GM21526 (cell line): ENCODE data around the gene HAX1.
"Not testable (repeated sequence)": the region's sequence is repeated elsewhere in the genome, so short reads cannot be mapped to it uniquely, and the experiment has no call there.

Experiments used
- ATAC-seq: cut with Tn5 transposase; IDR thresholded peaks from one replicate; pipeline ENCODE4 v1.9.1; 2021; ENCODE audit warnings: moderate library complexity; ENCODE audit not compliant: unreplicated experiment, low FRiP score

The HAX1 gene

DNA sequence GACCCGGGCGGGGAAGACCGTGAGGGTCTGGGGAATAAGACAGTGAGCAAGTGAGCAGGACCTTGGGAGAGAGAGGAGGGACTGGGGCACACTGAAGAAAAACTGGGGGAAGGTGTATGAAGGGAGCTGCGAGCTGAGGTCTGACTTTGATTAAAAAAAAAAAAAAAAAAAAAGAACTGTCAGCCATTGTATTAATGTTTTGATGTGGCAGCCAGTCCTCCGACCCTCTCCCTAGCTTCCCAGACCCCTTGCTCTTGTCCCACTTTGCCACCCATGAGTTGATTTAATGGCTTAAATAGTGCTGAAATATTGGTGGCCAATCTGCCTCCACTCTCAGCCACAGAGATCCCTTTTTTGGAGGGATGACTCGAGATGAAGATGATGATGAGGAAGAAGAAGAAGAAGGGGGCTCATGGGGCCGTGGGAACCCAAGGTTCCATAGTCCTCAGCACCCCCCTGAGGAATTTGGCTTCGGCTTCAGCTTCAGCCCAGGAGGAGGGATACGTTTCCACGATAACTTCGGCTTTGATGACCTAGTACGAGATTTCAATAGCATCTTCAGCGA, 652 bp downstream of the HAX1 start:
- no peak for ATAC-seq

DNA sequence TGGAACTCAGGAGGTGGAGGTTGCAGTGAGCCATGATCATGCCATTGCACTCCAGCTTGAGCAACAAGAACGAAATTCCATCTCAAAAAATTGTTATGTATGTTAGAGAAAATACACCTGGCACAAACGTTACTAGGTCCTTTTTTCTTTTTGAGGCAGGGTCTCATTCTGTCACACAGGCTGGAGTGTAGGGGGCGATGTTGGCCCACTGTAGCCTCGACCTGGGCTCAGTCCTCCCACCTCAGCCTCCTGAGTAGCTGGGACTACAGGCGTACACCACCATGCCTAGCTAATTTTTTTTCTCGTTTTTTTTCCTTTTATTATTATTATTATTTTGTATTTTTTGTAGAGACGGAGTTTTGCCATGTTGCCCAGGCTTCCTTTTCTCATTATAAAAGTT, 4.4 kb downstream of the HAX1 start:
- no peak for ATAC-seq

DNA sequence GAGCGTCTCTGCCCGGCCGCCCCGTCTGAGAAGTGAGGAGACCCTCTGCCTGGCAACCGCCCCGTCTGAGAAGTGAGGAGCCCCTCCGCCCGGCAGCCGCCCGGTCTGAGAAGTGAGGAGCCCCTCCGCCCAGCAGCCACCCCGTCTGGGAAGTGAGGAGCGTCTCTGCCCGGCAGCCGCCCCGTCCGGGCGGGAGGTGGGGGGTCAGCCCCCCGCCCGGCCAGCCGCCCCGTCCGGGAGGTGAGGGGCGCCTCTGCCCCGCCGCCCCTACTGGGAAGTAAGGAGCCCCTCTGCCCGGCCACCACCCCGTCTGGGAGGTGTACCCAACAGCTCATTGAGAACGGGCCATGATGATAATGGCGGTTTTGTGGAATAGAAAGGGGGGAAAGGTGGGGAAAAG, 15.2 kb downstream of the HAX1 start:
- not testable (repeated sequence) for ATAC-seq

DNA sequence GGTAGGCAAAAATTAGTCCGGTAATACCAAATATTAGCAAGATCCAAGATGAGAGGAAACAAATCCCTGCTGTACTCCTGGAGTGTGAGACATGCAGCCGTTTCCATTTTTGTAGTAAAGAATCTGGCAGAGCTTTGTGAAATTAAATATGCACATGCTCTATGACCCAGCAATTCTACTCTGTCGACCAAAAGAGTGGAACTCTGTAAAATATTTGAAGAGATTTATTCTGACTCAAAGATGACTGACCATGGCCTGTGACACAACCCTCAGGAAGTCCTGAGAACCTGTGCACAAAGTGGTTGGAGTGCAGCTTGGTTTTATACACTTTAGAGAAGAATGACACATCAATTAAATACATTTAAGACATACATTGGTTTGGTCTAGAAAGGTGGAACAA, 16.2 kb downstream of the HAX1 start:
- no peak for ATAC-seq

DNA sequence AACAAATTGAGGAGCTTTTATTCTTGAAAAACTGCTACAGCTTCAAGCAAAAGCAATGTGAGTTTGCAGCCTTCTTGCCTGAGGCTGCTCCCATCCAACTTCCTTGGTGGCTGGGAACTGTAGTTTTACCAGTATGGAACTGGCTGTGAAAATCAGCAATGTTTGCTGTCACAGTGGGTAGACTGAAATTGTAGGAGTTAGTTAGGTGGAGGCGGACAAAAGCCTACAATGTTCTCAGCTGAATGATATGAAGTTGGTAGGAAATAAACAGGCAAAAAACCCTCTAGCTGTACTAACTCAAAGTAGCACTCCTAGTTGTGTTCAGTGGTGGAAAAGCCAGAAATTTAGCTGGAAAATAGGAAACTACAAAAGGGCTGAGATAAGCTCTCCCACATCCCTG, 18.5 kb downstream of the HAX1 start:
- ATAC-seq: no peak

DNA sequence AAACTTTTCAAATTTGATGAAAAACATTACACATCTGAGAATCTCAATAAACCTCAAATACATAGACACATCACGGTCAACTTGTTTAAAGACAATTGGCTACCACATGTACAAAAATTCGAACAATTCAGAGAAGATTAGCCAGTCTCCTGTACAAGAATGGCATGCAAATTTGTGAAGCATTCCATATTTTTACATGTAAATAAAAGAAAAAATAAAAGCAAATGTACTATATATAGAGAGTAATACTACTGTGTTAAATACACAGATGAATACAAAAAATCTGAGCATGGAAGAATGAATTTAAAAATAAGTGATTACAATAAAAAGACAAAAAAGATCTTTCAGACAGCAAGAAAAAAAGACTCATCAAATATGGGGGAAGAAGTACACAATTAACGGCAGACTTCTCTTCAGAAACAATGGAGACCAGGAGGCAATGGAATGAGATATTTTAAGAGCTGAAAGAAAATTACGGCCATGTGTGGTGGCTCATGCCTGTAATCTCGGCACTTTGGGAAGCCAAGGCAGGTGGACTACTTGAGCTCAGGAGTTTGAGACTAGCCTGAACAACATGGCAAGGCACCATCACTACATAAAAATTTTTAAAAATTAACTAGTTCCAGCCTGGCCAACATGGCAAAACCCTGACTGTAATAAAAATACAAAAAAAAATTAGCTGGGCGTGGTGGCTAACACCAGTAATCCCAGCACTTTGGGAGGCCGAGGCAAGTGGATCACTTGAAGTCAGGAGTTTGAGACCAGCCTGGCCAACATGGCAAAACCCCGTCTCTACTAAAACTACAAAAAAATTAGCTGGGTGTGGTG, 23.2 kb downstream of the HAX1 start:
- ATAC-seq: no peak

DNA sequence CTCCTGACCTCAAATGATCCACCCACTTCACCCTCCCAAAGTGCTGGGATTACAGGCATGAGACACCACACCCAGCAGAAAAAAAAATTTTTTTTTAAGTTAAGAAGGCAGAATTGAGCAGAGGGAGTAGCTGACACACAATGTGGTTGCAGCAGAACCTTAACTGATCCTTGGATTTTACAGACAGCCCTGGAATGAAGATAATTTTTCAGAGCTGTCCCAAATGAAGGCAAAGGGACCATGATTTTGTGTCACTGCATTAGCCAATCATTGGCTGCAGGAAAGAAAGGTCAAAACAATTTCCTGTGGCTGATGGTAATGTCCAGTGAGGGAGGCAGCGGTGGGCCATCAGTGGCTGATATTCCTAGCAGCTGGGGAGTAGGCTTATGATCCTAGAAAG, 29.2 kb downstream of the HAX1 start:
- no peak for ATAC-seq

DNA sequence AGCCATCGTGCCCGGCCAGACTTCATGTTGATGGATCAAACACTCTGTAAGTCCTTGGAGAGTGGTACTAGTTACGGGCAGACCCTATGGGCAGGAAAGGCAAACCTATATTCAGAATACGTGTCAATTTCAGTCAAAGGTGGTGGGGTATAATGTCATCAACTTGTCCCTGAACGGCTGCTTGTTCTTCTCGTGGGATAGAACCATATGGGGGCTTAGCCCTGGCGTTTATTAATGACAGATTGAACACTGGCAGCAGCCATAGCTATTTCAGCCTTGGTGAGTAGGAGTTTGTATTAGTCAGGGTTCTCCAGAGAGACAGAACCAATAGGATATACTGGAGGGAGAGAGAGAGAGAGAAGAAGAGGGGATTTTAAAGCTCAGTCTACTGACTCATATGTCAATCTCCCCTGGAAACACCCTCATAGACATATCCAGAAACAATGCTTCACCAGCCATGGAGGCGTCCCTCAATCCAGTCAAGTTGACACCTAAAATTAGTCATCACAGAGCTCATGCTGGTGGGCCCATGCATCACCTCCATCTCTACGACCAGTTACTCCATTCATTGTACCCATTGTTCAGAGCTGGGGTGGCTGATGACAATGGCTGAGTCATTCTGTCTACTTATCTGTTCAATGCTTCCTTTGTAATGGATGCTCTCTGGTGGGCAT, 32.4 kb downstream of the HAX1 start:
- ATAC-seq: no peak

DNA sequence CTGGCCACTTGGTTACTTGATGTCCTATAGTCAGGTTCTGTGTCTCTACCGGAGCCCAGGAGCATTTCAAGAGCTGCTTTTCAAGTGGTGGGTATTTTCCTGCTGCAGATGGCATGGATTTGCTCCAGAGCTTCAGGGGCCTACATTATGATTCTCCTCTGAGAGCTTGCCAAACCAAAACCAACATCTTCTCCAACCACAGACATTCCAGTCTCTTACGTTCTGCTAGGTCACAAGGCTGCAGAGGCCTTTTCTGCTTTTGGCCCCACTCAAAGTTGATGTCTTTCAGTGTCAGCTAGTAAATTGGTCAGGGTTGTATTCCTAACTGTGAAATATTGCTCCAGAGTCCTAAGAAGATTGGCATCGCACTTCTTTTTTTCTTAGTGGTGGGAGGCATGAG, 33.7 kb downstream of the HAX1 start:
- ATAC-seq: no peak

DNA sequence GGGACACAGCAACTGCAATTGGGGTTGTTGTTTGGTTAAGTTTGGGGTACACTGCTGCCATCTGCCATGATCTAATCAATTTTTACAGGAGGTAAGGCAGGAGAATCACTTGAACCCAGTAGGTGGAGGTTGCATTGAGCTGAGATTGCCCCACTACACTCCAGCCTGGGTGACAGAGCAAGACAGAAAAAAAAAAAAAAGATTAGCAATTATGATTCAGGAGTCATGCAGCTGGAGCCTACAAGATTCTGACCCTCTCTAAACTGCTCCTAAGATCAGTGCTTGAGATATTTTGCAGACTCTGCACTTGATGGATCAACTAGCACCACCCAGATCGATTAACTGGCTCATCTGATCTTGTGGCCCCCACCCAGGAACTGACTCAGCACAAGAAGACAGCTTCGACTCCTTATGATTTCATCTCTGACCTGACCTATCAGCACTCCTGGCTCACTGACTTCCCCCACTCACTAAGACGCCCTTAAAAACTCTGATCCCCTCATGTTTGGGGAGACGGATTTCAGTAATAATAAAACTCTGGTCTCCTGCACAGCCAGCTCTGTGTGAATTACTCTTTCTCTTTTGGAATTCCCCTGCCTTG, 35.3 kb downstream of the HAX1 start:
- not testable (repeated sequence) for ATAC-seq

DNA sequence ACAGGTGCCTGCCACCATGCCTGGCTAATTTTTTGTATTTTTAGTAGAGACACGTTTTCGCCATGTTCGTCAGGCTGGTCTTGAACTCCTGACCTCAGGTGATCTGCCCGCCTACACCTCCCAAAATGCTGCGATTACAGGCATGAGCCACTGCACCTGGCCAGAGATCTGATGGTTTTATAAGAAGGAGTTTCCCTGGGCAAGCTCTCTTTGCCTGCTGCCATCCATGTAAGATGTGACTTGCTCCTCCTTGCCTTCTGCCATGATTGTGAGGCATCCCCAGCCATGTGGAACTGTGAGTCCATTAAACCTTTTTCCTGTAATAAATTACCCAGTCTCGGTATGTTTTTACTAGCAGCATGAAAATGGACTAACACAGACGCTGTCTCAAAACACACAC, 36.7 kb downstream of the HAX1 start:
- not testable (repeated sequence) for ATAC-seq

DNA sequence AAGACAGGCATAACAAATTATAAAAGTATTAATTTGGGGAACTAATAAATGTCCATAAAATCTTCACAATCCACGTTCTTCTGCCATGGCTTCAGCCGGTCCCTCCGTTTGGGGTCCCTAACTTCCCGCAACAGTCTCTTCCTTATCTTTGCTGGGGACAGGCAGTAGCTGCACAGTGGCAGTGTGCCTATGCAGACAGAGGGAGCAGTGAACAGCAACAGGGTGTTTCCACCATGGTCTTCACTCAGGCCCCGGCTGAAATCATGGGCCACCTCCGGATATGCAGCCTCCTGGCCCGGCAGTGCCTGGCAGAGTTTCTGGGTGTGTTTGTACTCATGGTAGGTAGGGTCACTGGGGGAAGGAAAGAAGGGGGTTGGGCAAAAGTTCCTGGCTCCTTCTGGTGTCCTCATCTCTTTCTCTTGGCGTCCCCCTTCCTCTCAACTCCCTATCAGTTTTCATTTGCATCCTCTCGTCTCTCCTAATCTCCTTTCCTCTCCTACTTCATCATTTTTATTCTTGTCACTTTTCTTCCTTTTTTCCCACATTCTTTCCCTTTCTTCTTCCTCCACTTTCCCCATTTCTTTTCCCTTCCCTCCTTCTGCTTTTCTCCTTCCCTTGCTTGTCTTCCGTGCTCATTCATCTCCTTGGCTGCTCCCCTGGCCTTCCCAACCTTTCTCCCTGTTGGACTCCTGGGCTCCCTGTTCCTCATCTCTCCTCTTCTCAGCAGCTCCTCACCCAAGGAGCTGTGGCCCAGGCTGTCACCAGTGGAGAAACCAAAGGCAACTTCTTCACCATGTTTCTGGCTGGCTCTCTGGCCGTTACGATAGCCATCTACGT, 40.0 kb downstream of the HAX1 start:
- not testable (repeated sequence) for ATAC-seq

DNA sequence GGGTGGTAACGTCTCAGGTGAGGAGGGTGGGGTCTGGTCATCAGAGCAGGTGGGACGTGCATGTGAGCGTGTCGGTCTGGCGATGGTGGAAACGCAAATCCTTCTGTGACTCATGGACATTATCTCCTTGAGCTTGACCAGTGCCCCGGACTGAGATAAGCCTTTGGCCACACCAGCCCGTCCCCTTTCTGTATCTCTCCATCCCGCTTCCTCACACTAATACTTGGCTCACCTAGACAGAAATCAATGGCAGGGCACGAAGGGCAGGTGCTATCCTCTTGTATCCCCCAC, 40.6 kb downstream of the HAX1 start:
- ATAC-seq: no peak

DNA sequence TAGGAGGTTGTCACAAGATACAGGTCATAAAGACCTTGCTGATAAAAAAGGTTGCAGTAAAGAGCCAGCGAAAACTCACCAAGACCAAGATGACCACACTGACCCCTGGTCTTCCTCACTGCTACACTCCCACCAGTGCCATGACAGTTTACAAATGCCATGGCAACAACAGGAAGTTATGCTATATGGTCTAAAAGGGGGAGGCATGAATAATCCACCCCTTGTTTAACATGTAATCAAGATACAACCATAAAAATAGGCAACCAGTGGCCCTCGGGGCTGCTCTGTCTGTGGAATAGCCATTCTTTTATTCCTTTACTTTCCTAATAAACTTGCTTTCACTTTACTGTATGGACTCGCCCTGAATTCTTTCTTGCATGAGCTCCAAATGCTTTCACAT, 41.8 kb downstream of the HAX1 start:
- ATAC-seq: not testable (repeated sequence)

DNA sequence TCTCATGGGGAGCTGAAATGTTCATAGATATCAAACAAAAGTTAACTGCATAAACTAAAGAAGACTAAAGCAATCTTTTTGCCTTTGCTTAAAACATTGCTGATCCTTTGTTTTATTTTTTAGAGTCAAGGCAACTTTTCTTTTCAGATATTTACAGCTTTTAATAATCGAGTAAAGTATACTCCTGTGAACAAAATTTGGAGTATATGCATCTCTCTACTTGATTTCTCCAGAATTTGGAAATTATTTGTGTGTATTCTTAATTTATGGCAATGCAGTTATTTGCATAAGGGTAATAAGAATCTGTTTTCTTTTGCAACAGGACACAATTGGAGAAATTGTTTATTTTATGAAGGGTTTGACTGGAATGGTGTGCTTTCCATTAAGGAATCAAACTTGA, 44.3 kb downstream of the HAX1 start:
- ATAC-seq: no peak

DNA sequence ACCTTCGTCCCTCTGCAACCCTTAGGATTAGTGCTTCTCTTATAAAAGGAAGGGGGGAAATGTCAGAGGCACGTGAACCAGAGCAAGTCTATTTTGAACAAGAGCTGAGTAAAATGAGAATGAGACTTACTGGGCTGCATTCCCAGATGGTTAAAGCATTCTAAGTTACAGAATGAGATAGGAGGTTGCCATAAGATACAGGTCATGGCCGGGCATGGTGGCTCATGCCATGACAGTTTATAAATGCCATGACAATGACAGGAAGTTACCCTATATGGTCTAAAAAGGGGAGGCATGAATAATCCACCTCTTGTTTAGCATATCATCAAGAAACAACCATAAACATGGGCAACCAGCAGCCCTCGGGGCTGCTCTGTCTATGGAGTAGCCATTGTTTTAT, 46.0 kb downstream of the HAX1 start:
- no peak for ATAC-seq

DNA sequence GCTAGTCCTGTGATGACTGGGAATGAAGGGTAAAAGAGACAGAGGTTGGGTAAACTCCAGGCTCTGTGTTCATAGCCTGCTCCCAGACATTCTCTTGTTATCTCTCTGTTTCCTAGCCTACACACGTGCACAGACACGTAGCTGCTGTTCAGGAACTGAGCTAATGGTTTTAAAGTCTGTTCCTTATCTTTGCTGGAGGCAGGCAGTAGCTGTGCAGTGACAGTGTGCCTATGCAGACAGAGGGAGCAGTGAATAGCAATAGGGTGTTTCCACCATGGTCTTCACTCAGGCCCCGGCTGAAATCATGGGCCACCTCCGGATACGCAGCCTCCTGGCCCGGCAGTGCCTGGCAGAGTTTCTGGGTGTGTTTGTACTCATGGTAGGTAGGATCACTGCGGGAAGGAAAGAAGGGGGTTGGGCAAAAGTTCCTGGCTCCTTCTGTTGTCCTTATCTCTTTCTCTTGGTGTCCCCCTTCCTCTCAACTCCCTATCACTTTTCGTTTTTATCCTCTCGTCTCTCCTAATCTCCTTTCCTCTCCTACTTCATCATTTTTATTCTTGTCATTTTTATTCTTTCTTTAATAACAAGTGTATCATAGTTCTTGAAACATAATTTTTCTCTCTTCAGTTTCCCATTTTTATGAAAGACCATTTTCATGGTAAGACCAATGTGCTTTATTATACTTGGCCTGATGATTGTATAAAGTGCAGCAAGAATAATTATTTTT, 48.6 kb downstream of the HAX1 start, which contains the start of gene AQP10:
TSS of gene AQP10 (plus strand) at position 212 of the 727 bp plus-strand sequence. CDS start at position 275, 63 bp downstream.
- ATAC-seq: no peak

DNA sequence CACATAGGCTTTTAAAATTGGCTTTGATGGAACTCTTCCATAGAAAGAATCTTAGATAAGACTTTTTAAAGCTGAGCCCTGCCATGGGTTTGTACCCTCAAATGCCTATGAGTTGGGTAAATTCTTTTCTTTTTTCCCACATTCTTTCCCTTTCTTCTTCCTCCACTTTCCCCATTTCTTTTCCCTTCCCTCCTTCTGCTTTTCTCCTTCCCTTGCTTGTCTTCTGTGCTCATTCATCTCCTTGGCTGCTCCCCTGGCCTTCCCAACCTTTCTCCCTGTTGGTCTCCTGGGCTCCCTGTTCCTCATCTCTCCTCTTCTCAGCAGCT, 49.1 kb downstream of the HAX1 start:
- not testable (repeated sequence) for ATAC-seq

DNA sequence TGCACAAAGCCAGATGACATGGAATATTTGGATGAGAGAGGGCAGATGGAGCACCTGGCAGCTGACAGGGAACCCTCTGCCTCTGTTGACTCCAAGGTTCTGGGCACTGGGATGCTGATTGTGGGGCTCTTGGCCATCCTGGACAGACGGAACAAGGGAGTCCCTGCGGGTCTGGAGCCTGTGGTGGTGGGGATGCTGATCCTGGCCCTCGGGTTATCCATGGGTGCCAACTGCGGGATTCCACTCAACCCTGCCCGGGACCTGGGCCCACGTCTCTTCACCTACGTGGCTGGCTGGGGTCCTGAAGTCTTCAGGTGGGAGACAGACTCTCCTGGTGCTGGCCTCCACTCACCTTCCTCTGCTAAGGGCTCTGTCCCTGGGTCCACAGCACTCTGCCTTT, 51.1 kb downstream of the HAX1 start:
- no peak for ATAC-seq

DNA sequence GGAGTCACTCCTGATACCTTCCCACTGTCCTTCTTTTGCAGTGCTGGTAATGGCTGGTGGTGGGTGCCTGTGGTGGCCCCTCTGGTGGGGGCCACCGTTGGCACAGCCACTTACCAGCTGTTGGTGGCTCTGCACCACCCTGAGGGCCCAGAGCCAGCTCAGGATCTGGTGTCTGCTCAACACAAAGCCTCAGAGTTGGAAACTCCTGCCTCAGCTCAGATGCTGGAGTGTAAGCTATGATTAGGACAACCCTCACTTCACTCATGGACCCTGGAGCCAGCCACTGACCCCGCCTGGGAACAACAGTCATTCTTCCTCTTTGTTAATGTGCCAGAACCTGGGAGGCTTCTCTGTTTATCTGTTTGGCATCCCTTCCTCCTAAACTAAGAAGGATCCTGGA, 51.8 kb downstream of the HAX1 start:
- no peak for ATAC-seq
